Liver (tissue), 9 donors: ENCODE data around the gene CFAP221. TPM values are rescaled to one million over a fixed set of nuclear protein-coding genes. Genes with fewer than 3 reads are reported as not detected.
A peak's percentile ranks its signal among the peaks of the same experiment; 100 is the strongest.

Experiments
- DNase-seq: peaks from one replicate; pipeline ENCODE4 v3.0.0-alpha.2; 2017; ENCODE audit warnings: low spot score
- H3K27ac ChIP-seq, 2 donors: one replicate each; pipeline ENCODE4 v1.7.0; 2013; ENCODE audit warnings: inconsistent platforms in 2 of 2, low read length in 2 of 2, control low read depth in 1 of 2, low read depth in 1 of 2, mild to moderate bottlenecking in 1 of 2
- H3K27me3 ChIP-seq, 4 donors: one replicate each; pipeline versions ENCODE4 v1.6.1 to v1.7.0; 2013; ENCODE audit warnings: low read length in 3 of 4, inconsistent platforms in 1 of 4, mild to moderate bottlenecking in 1 of 4, moderate library complexity in 1 of 4; ENCODE audit not compliant: control insufficient read depth in 4 of 4, insufficient read depth in 4 of 4
- H3K36me3 ChIP-seq, 4 donors: one replicate each; pipeline versions ENCODE4 v1.6.1 to v1.7.0; 2013; ENCODE audit warnings: low read length in 3 of 4, mild to moderate bottlenecking in 3 of 4, low read depth in 1 of 4, moderate library complexity in 1 of 4; ENCODE audit not compliant: control insufficient read depth in 4 of 4, insufficient read depth in 3 of 4
- H3K4me1 ChIP-seq, 4 donors: one replicate each; pipeline versions ENCODE4 v1.6.1 to v1.7.0; 2013; ENCODE audit warnings: low read length in 3 of 4, mild to moderate bottlenecking in 3 of 4, moderate library complexity in 1 of 4; ENCODE audit not compliant: control insufficient read depth in 4 of 4, insufficient read depth in 4 of 4
- H3K4me3 ChIP-seq, 3 donors: one replicate each; pipeline versions ENCODE4 v1.6.1 to v1.7.0; 2013; ENCODE audit warnings: low read length in 3 of 3, control low read depth in 1 of 3, low read depth in 1 of 3, mild to moderate bottlenecking in 1 of 3
- H3K9ac ChIP-seq, 2 donors: one replicate each; pipeline ENCODE4 v1.7.0; 2013; ENCODE audit warnings: low read length in 2 of 2, mild to moderate bottlenecking in 2 of 2, moderate library complexity in 2 of 2, control low read depth in 1 of 2, low read depth in 1 of 2
- H3K9me3 ChIP-seq, 4 donors: one replicate each; pipeline versions ENCODE4 v1.6.1 to v1.7.0; 2013; ENCODE audit warnings: low read length in 3 of 4; ENCODE audit not compliant: control insufficient read depth in 4 of 4
- FOXA1 ChIP-seq: IDR thresholded peaks from 2 replicates; pipeline ENCODE4 v1.6.1; 2016; ENCODE audit warnings: antibody characterized with exemption
- FOXA2 ChIP-seq: IDR thresholded peaks from 2 replicates; pipeline ENCODE4 v1.6.1; 2016; ENCODE audit warnings: antibody characterized with exemption
- GABPA ChIP-seq, 2 donors: IDR thresholded peaks in 1 of 2; conservative IDR thresholded peaks in 1 of 2; 2 replicates each; pipeline ENCODE4 v1.6.1; 2016; ENCODE audit warnings: antibody characterized with exemption in 2 of 2, mild to moderate bottlenecking in 1 of 2, moderate library complexity in 1 of 2
- HNF4A ChIP-seq, 2 donors: conservative IDR thresholded peaks; 2 replicates each; pipeline ENCODE4 v1.6.1; 2016; ENCODE audit warnings: antibody characterized with exemption in 2 of 2, mild to moderate bottlenecking in 2 of 2
- HNF4G ChIP-seq: IDR thresholded peaks from 2 replicates; pipeline ENCODE4 v1.6.1; 2016; ENCODE audit warnings: antibody characterized with exemption
- NR2F2 ChIP-seq: IDR thresholded peaks from 2 replicates; pipeline ENCODE4 v1.6.1; 2016; ENCODE audit warnings: antibody characterized with exemption
- RAD21 ChIP-seq, 2 donors: IDR thresholded peaks; 2 replicates each; pipeline ENCODE4 v1.6.1; 2016; ENCODE audit warnings: antibody characterized with exemption in 2 of 2, mild to moderate bottlenecking in 2 of 2
- RXRA ChIP-seq, 2 donors: IDR thresholded peaks; 2 replicates each; pipeline ENCODE4 v1.6.1; 2017 to 2018; ENCODE audit warnings: antibody characterized with exemption in 2 of 2, mild to moderate bottlenecking in 1 of 2
- SP1 ChIP-seq: IDR thresholded peaks from 2 replicates; pipeline ENCODE4 v1.6.1; 2018; ENCODE audit warnings: antibody characterized with exemption, mild to moderate bottlenecking
- TAF1 ChIP-seq: conservative IDR thresholded peaks from 2 replicates; pipeline ENCODE4 v1.6.1; 2016; ENCODE audit warnings: antibody characterized with exemption, mild to moderate bottlenecking
- YY1 ChIP-seq: IDR thresholded peaks from 2 replicates; pipeline ENCODE4 v1.6.1; 2016; ENCODE audit warnings: antibody characterized with exemption, mild to moderate bottlenecking
- WGBS: extraction: QIAGEN DNeasy Blood & Tissue Kit; methylation state at CpG from one replicate; pipeline ENCODE4 v1.1.7; 2013; 5-methylcytosine and 5-hydroxymethylcytosine counted together
- polyA plus RNA-seq, 2 donors: library from polyadenylated mRNA; stranded (reverse) in 1 of 2; unstranded in 1 of 2; fragments of 200-250 nt in 1 of 2; fragments of >200 nt in 1 of 2; fragmentation: Nextera tagmentation in 1 of 2; extraction: Ambion mirVana in 1 of 2; gene quantifications; one replicate each; pipeline versions ENCODE4 v1.2.1 to v1.2.3, GENCODE V29; 2013 to 2015
- total RNA-seq, 2 donors: library from RNA; depleted of rRNA; stranded (reverse); fragments of >200 nt; gene quantifications; one replicate each; pipeline ENCODE4 v1.2.3, GENCODE V29; 2014
- TF ChIP-seq, protein P1 (sequence below): fragments of 150-350 bp; IDR thresholded peaks from 2 replicates; pipeline ENCODE4 v1.5.1; 2017; ENCODE audit warnings: improper control_type of control experiment, low read depth, low read length; ENCODE audit not compliant: missing input control
- TF ChIP-seq, protein P2 (sequence below): IDR thresholded peaks from 2 replicates; pipeline ENCODE4 v1.6.1; 2016; ENCODE audit warnings: antibody characterized with exemption, mild to moderate bottlenecking
- TF ChIP-seq, protein P3 (sequence below): IDR thresholded peaks from 2 replicates; pipeline ENCODE4 v1.6.1; 2016; ENCODE audit warnings: antibody characterized with exemption
- TF ChIP-seq, protein P4 (sequence below): IDR thresholded peaks from 2 replicates; pipeline ENCODE4 v1.6.1; 2016; ENCODE audit warnings: antibody characterized with exemption
- donor health status: healthy.
- donor health status: healthy.
- donor health status: healthy.
- donor health status: healthy.
- donor health status: healthy.

Gene CFAP221
- total and polyA plus RNA-seq, 4 donors, result 0.23 to 3.1 (median 1.2) TPM

DNA sequence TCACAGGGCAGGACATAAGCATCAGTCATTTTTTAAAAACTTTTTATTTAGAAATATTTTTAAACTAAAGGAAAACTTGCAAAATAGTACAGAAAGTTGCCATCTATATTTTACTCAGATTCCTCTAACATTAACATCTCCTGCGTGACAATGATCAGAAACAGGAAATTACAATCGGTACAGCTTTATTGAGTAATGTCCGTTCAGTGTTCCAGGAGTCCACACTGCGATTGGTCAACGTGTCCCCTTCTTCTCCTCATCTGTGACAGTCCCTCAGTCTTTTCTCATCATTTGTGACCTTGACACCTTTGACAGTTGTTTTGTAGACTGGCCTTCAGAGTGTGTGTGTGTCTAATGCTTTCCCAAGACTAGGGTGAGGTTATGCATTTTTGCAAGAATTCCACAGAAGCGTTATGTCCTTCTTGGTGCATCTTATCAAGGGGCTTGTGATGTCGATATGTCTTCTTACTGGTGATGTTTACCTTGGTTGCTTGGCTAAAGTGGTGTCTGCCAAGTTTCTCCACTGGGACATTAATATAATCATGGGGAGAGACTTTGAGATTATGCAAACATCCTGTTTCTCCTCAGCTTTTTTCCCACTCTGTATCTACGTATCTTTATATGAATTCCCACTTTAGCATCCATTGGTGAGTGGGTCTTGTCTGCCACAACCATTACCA is 113.4 kb downstream of the CFAP221 start (continued):
- TF ChIP-seq, protein P1, sequence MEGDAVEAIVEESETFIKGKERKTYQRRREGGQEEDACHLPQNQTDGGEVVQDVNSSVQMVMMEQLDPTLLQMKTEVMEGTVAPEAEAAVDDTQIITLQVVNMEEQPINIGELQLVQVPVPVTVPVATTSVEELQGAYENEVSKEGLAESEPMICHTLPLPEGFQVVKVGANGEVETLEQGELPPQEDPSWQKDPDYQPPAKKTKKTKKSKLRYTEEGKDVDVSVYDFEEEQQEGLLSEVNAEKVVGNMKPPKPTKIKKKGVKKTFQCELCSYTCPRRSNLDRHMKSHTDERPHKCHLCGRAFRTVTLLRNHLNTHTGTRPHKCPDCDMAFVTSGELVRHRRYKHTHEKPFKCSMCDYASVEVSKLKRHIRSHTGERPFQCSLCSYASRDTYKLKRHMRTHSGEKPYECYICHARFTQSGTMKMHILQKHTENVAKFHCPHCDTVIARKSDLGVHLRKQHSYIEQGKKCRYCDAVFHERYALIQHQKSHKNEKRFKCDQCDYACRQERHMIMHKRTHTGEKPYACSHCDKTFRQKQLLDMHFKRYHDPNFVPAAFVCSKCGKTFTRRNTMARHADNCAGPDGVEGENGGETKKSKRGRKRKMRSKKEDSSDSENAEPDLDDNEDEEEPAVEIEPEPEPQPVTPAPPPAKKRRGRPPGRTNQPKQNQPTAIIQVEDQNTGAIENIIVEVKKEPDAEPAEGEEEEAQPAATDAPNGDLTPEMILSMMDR, result no peak

DNA sequence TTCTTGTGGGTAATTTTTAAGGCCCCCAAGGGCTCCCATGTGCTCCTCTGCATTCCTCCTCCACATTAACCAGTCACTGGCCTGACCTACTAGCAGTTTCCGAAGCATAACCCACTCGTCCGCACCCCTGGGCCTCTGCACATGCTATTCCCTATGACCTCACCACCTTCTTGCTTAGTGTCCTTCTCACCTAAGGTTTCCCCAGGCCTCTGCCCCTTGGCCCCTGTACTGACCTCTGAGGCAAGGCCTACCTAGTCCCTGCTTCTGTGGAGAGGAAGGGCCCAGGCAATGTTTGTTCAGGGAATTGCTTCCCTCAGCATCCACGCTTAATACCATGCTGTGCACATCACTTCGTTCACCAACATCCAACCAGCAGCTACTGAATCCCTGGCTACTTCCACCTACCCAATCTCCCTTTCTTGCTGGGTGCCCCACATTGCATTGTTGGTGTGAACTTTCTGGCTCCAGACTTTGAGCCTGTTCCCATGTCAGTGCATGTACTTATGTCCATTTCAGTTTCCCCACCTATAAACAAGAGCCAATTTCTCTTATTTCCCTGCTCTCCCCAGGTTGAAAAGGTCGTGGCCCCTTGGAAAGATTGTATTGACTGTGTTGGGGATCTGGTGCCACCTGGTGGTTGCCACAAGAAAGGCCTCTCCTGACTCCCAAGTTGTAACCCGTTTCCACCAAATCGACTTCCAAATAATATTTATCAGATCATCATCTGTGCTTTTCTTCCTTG is 115.5 kb downstream of the CFAP221 start:
- peak; percentile 50 for DNase-seq
- no peaks in the 10 kb centered on the region for H3K36me3 ChIP-seq
- WGBS, result 52% methylated on average over 8 of the region's 8 CpGs

DNA sequence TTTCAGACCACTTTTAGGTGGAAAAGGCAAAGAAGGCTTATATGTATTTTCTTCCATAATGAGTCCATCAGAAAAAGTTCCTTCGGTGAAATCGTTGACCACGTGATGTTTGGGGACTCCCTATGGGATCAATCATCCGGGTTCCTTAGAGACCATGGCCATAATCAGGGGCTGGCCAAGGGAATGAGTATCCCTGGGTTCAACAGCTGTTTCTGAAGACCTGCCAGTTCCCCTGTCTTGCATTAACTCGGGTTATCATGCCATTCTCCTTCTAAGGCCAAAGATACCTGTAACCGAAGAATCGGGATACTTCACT is 116.1 kb downstream of the CFAP221 start:
- TF ChIP-seq GABPA (IDR thresholded peaks at IDR 0.05 in 1 of 2, conservative IDR thresholded peaks at IDR 0.05 in 1 of 2), result no peak
- no peak for DNase-seq
- 44% methylated on average over 7 of the region's 7 CpGs for WGBS
- Histone ChIP-seq H3K36me3 (no peaks in the 10 kb centered on the region), H3K27ac (no peak overlapping the region), H3K9ac (no peak overlapping the region), H3K9me3 (no peaks in the 10 kb centered on the region), H3K4me1 (no peaks in the 10 kb centered on the region), H3K4me3 (no peak overlapping the region), H3K27me3 (no peaks in the 10 kb centered on the region)

More for the DNA sequence above, 115.5 kb downstream of the CFAP221 start:
- no peaks in the 10 kb centered on the region for H3K9me3 ChIP-seq
- no peak overlapping the region for H3K27ac ChIP-seq
- H3K4me1 ChIP-seq, result no peaks in the 10 kb centered on the region
- no peaks in the 10 kb centered on the region for H3K27me3 ChIP-seq
- TF ChIP-seq RAD21 (IDR thresholded peaks at IDR 0.05), result peak; percentile 87 to 94
- peak in 1 of 2 donors; percentile 38 for TF ChIP-seq RXRA (IDR thresholded peaks at IDR 0.05)
- TF ChIP-seq SP1, result no peak
- peak; percentile 69 for TF ChIP-seq NR2F2
- TF ChIP-seq, protein P1, result peak; percentile 79
- H3K9ac ChIP-seq, result no peak overlapping the region
- no peak overlapping the region for H3K4me3 ChIP-seq

DNA sequence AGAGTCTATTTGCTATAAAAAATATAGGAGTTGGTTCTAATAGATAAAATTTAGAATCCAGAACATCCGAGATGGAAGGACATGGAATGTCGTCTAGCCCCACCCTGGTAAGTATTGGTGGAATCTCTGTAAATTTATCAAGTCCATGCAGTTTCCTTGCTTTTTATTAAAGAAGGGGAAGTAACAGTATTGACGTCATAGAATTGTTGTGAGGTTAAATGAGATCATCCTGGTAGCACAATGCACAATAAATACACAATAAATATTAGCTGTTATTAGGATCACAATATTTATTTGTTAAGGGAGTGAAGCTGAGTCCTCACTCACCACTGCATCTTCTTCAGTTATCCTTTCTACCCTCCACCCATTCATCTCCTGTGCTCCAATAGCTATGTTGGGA is 118.0 kb downstream of the CFAP221 start:
- Histone ChIP-seq H3K36me3 (no peaks in the 10 kb centered on the region), H3K27me3 (no peaks in the 10 kb centered on the region), H3K4me3 (no peak overlapping the region), H3K9me3 (no peaks in the 10 kb centered on the region), H3K9ac (no peak overlapping the region), H3K4me1 (no peaks in the 10 kb centered on the region), H3K27ac (no peak overlapping the region)
- DNase-seq, result no peak
- TF ChIP-seq FOXA1 (no peak), YY1 (no peak), HNF4G (no peak), RXRA (IDR thresholded peaks at IDR 0.05) (no peak), HNF4A (conservative IDR thresholded peaks at IDR 0.05) (no peak), SP1 (no peak), NR2F2 (no peak), FOXA2 (no peak), TAF1 (no peak)
- TF ChIP-seq, protein P2, sequence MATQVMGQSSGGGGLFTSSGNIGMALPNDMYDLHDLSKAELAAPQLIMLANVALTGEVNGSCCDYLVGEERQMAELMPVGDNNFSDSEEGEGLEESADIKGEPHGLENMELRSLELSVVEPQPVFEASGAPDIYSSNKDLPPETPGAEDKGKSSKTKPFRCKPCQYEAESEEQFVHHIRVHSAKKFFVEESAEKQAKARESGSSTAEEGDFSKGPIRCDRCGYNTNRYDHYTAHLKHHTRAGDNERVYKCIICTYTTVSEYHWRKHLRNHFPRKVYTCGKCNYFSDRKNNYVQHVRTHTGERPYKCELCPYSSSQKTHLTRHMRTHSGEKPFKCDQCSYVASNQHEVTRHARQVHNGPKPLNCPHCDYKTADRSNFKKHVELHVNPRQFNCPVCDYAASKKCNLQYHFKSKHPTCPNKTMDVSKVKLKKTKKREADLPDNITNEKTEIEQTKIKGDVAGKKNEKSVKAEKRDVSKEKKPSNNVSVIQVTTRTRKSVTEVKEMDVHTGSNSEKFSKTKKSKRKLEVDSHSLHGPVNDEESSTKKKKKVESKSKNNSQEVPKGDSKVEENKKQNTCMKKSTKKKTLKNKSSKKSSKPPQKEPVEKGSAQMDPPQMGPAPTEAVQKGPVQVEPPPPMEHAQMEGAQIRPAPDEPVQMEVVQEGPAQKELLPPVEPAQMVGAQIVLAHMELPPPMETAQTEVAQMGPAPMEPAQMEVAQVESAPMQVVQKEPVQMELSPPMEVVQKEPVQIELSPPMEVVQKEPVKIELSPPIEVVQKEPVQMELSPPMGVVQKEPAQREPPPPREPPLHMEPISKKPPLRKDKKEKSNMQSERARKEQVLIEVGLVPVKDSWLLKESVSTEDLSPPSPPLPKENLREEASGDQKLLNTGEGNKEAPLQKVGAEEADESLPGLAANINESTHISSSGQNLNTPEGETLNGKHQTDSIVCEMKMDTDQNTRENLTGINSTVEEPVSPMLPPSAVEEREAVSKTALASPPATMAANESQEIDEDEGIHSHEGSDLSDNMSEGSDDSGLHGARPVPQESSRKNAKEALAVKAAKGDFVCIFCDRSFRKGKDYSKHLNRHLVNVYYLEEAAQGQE, result no peak
- TF ChIP-seq, protein P3, sequence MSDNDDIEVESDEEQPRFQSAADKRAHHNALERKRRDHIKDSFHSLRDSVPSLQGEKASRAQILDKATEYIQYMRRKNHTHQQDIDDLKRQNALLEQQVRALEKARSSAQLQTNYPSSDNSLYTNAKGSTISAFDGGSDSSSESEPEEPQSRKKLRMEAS, result no peak
- TF ChIP-seq, protein P4, sequence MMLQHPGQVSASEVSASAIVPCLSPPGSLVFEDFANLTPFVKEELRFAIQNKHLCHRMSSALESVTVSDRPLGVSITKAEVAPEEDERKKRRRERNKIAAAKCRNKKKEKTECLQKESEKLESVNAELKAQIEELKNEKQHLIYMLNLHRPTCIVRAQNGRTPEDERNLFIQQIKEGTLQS, result no peak
- 83% methylated on average over 3 of the region's 3 CpGs for WGBS
